Prostate gland (tissue), 2 donors: Measurements from ENCODE around the gene TRMT5.

Experiments
- CTCF ChIP-seq, 4 experiments: fragments of 200-600 bp in 2 of 4; fragments of 450-650 bp in 2 of 4; sonication (generic) in 2 of 4; IDR thresholded peaks; 1 replicate in 3 of 4; 2 replicates in 1 of 4; pipeline ENCODE4 v1.5.1; 2016 to 2019; ENCODE audit warnings: antibody characterized with exemption in 4 of 4, mild to moderate bottlenecking in 2 of 4, moderate library complexity in 2 of 4
- POLR2A ChIP-seq: fragments of 450-650 bp; IDR thresholded peaks from one replicate; pipeline ENCODE4 v1.6.1; 2016; ENCODE audit warnings: antibody characterized with exemption, mild to moderate bottlenecking

GRCh38 chr14:60956632-60957031 lies 24.2 kb downstream of the TRMT5 start:
- TF ChIP-seq CTCF (IDR thresholded peaks at IDR 0.05), result no peak
- TF ChIP-seq POLR2A, result no peak
